Stimulated activated CD8-positive, alpha-beta memory T cell treated with anti-CD3 and anti-CD28 coated beads, Interleukin-4, amount 100 ng/mL, for 1 hour (primary cell): ENCODE data around the gene IPCEF1.

ENCODE experiments used
- DNase-seq, 2 donors: peaks; one replicate each; pipeline ENCODE4 v3.0.0-alpha.2; 2020; ENCODE audit warnings: low read depth in 2 of 2, low spot score in 1 of 2

Gene IPCEF1

GRCh38 chr6:154356690-154357089 is at the start of gene IPCEF1:
Gene IPCEF1, minus strand, starts transcription at chr6:154356803. Its CDS starts 90,856 bp downstream, at chr6:154265947.
- DNase-seq: no peak

GRCh38 chr6:154406301-154406700 is 49.7 kb upstream of the IPCEF1 start:
- DNase-seq: no peak

- DNase-seq: no peak
Measured at GRCh38 chr6:154404791-154405400, 48.3 kb upstream of the IPCEF1 start.

GRCh38 chr6:154403788-154404187 is 47.2 kb upstream of the IPCEF1 start:
- DNase-seq: no peak

GRCh38 chr6:154402081-154402780 is 45.6 kb upstream of the IPCEF1 start:
- DNase-seq: no peak

- no peak for DNase-seq
Measured at GRCh38 chr6:154399097-154399496, 42.5 kb upstream of the IPCEF1 start.

- no peak for DNase-seq
Measured at GRCh38 chr6:154397491-154398195, 41.0 kb upstream of the IPCEF1 start.

GRCh38 chr6:154395878-154396277 is 39.3 kb upstream of the IPCEF1 start:
- DNase-seq: no peak

GRCh38 chr6:154395316-154395715 is 38.7 kb upstream of the IPCEF1 start:
- DNase-seq: no peak

- DNase-seq: no peak
Measured at GRCh38 chr6:154394571-154394970, 38.0 kb upstream of the IPCEF1 start.

- DNase-seq: no peak
Measured at GRCh38 chr6:154390034-154390433, 33.4 kb upstream of the IPCEF1 start.

- DNase-seq: no peak
Measured at GRCh38 chr6:154388803-154389202, 32.2 kb upstream of the IPCEF1 start.

GRCh38 chr6:154386848-154387717 is 30.5 kb upstream of the IPCEF1 start:
- no peak for DNase-seq

GRCh38 chr6:154384191-154384590 is 27.6 kb upstream of the IPCEF1 start:
- no peak for DNase-seq

GRCh38 chr6:154383273-154383672 is 26.7 kb upstream of the IPCEF1 start:
- no peak for DNase-seq

GRCh38 chr6:154382740-154383139 is 26.1 kb upstream of the IPCEF1 start:
- no peak for DNase-seq

- no peak for DNase-seq
Measured at GRCh38 chr6:154381548-154381947, 24.9 kb upstream of the IPCEF1 start.

- DNase-seq: no peak
Measured at GRCh38 chr6:154380741-154381140, 24.1 kb upstream of the IPCEF1 start.

- no peak for DNase-seq
Measured at GRCh38 chr6:154379585-154379984, 23.0 kb upstream of the IPCEF1 start.

- no peak for DNase-seq
Measured at GRCh38 chr6:154378518-154378917, 21.9 kb upstream of the IPCEF1 start.

GRCh38 chr6:154377726-154378125 is 21.1 kb upstream of the IPCEF1 start:
- no peak for DNase-seq
